Endometrial microvascular endothelial cells (primary cell): ENCODE data around the gene MRPL2. TPM values are rescaled to one million over a fixed set of nuclear protein-coding genes. Genes with fewer than 3 reads are reported as not detected.
"Not testable (repeated sequence)": the region's sequence is repeated elsewhere in the genome, so short reads cannot be mapped to it uniquely, and the experiment has no call there.

Source experiments
- in situ Hi-C: cut with HindIII; loops from 2 replicates; pipeline ENCODE4 v1.10.0; 2017; ENCODE audit warnings: low sequenced_read_pairs, low pct_unique_long_range_greater_than_20kb; ENCODE audit errors: inconsistent ontology term
- total RNA-seq: library from RNA; depleted of rRNA; stranded (reverse); fragments of >200 nt; gene quantifications from one replicate; pipeline ENCODE4 v1.2.3, GENCODE V29; 2015; ENCODE audit errors: inconsistent ontology term

MRPL2 gene
- total RNA-seq, 1 donor from 2014 or later = 29.3 TPM

- in situ Hi-C loops = no loop called here
These were observed 26.9 kb upstream of the MRPL2 start for GRCh38 chr6:43086022-43086658.

- in situ Hi-C loops = no loop called here
These were observed 23.8 kb upstream of the MRPL2 start for GRCh38 chr6:43082806-43083655.

- in situ Hi-C loops = not testable (repeated sequence)
These were observed 22.7 kb upstream of the MRPL2 start for GRCh38 chr6:43081922-43082321.

- in situ Hi-C loops = no loop called here
These were observed 21.8 kb upstream of the MRPL2 start for GRCh38 chr6:43081043-43081442.

DNA sequence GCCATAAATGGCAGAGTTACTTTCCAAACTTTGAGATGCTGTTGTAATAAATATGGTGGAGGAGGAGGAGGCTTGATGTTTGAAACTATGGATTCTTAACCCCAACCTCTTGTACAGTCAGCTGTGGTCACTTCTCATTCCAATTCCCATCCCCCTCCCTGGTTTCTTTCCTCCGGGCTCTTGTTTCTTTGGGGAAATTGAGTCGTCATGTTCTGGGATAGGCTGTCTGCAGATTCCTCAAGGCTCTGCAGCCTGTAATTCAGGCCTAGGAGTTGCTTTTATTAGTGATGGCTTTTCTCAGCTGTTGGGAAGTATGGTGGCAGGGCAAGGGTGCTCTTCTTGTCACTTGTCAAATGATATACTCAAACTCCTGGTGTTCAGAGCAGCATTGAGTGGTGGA, 19.5 kb upstream of the MRPL2 start:
- in situ Hi-C loops = no loop called here

DNA sequence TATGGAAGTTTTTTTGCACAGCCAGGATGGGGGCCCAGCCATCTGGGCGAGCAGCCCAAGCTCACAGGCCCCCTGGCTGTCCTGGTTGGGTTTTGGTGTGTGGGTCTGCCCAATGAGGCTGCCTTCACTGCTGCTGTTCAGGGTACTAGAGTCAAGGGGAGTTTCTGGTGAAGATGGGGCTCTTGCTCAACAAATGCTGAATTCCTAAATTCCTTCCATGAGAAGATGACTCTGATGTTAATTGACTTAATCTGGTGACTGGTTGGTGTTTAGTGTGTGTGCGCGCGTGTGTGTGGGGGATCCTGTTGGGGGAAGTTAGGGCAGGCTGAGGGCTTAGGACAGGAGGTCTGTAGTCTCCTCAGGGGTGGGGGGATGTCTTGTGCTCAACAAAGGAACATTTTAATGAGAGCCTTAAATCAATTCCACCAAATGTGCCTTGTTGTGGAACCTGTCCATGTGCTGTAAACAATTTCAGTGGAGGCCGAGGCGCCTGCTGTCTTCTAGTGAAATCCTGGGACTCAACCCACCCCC, 18.8 kb upstream of the MRPL2 start:
- in situ Hi-C loops = no loop called here

- in situ Hi-C loops = no loop called here
These were observed 18.1 kb upstream of the MRPL2 start for GRCh38 chr6:43077333-43077809.

GRCh38 chr6:43076464-43077332, 17.5 kb upstream of the MRPL2 start:
- in situ Hi-C loops = no loop called here

DNA sequence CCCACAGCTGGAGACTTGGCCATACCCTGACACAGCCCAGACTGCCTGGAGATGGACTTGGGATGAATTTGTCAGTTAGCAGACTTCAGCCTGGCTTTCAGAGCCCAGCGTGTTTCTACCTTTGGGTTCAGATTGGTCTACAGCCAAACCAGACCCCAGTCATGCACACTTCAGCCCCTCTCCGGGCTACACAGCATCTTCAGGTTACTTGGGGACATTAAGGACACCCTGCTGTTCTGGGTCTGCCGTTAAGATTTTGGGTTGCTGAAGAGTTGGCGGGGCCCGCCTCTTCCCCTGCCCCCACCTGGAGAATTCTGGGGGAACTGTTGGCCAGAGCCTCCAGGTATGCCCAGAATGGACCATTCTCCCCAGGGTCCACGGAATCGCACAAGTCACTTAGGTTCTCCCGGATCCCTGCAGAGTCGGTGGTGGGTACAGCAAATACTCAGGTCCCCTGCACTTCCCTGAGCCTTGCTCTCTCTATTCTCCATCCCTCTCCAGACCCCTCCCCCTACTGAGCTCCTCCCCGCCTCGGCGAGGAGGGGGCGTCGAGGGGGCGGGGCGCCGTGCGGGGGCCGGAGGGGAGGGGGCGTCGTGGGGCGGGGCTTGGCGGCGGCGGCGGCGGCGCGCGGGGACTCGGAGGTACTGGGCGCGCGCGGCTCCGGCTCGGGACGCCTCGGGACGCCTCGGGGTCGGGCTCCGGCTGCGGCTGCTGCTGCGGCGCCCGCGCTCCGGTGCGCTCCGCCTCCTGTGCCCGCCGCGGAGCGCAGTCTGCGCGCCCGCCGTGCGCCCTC, 16.6 kb upstream of the MRPL2 start, which contains the start of gene PTK7:
Gene PTK7 (plus strand): TSS at position 645 of the 794 bp plus-strand sequence. CDS start 175 bp downstream, outside the sequence.
- in situ Hi-C loops = no loop called here

GRCh38 chr6:43074847-43075669, 15.8 kb upstream of the MRPL2 start:
- in situ Hi-C loops = no loop called here

GRCh38 chr6:43070028-43070632, 10.9 kb upstream of the MRPL2 start:
- in situ Hi-C loops = no loop called here

GRCh38 chr6:43062818-43063217, 3.6 kb upstream of the MRPL2 start:
- in situ Hi-C loops = no loop called here

DNA sequence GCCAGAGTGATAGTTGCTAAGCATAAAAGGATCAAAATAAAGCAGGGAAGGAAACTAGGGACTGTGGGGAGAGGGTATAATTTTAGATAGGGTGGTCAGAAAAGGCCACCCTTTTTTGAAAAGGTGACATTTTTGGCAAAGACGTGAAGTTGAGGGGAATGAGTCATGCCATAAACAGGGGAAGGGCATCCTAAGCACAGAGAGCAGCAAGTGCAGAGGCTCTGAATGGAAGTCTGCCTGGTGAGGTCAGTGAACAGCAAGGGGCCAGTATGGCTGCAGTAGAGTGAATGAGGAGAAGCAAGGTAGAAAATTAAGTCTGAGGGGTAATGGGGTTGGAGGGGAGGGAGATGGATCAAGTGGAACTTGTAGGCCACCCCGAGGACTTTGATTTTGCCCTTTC, 2.6 kb upstream of the MRPL2 start:
- in situ Hi-C loops = no loop called here

GRCh38 chr6:43060755-43061633, 1.8 kb upstream of the MRPL2 start:
- in situ Hi-C loops = no loop called here

GRCh38 chr6:43060034-43060754, 960 bp upstream of the MRPL2 start:
- in situ Hi-C loops = no loop called here

DNA sequence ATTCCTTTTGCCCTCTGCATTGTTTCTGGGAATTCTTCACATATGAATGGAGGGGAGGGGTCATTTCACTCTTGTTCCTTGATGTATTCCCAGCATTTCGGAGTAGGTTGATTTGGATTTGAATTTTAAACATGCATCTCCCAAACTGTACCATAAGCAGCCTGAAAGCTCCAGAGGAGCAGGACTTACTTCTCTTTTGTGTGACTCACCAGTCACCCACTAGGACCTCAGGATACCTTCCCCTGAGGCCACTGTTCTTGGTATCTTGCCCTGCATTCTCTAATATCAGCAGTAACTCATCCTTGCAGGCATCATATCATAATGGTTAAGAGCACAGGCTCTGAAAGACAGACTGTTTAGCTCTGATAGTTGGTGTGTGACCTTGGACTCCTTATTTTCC, 703 bp downstream of the MRPL2 start:
- in situ Hi-C loops = no loop called here
